Peyer's patch (tissue), 4 donors: Measurements from ENCODE around the gene TGFBR1.

ENCODE experiments used
- POLR2A ChIP-seq, 2 donors: fragments of 450-650 bp; IDR thresholded peaks; one replicate each; pipeline ENCODE4 v1.5.1; 2017; ENCODE audit warnings: antibody characterized with exemption in 2 of 2, mild to moderate bottlenecking in 2 of 2, moderate library complexity in 2 of 2
- TF ChIP-seq, protein P1 (sequence below), 6 experiments: fragments of 450-650 bp in 4 of 6; fragments of 200-600 bp in 2 of 6; sonication (generic) in 1 of 6; IDR thresholded peaks; one replicate each; pipeline ENCODE4 v1.5.1; 2017 to 2019; ENCODE audit warnings: antibody characterized with exemption in 6 of 6, mild to moderate bottlenecking in 3 of 6, moderate library complexity in 1 of 6

- TF ChIP-seq, protein P1, sequence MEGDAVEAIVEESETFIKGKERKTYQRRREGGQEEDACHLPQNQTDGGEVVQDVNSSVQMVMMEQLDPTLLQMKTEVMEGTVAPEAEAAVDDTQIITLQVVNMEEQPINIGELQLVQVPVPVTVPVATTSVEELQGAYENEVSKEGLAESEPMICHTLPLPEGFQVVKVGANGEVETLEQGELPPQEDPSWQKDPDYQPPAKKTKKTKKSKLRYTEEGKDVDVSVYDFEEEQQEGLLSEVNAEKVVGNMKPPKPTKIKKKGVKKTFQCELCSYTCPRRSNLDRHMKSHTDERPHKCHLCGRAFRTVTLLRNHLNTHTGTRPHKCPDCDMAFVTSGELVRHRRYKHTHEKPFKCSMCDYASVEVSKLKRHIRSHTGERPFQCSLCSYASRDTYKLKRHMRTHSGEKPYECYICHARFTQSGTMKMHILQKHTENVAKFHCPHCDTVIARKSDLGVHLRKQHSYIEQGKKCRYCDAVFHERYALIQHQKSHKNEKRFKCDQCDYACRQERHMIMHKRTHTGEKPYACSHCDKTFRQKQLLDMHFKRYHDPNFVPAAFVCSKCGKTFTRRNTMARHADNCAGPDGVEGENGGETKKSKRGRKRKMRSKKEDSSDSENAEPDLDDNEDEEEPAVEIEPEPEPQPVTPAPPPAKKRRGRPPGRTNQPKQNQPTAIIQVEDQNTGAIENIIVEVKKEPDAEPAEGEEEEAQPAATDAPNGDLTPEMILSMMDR (IDR thresholded peaks at IDR 0.05): no peak
- no peak for TF ChIP-seq POLR2A (IDR thresholded peaks at IDR 0.05)
These were observed 64.2 kb downstream of the TGFBR1 start for GRCh38 chr9:99169086-99169485.
